AG10803 (cell line): ENCODE data around the gene KCNK10.
"Not testable (repeated sequence)": the region's sequence is repeated elsewhere in the genome, so short reads cannot be mapped to it uniquely, and the experiment has no call there.

Experiments
- DNase-seq: peaks from one replicate; pipeline ENCODE4 v3.0.0; 2010; ENCODE audit warnings: low read depth
- H3K4me3 ChIP-seq: 2 replicates; pipeline ENCODE4 v1.5.1; 2011; ENCODE audit warnings: mild to moderate bottlenecking, low read length, control low read depth
- TF ChIP-seq, protein P1 (sequence below): conservative IDR thresholded peaks from 2 replicates; pipeline ENCODE4 v1.5.1; 2011; ENCODE audit warnings: mild to moderate bottlenecking, low read length, control low read depth, inconsistent platforms

KCNK10 gene

DNA sequence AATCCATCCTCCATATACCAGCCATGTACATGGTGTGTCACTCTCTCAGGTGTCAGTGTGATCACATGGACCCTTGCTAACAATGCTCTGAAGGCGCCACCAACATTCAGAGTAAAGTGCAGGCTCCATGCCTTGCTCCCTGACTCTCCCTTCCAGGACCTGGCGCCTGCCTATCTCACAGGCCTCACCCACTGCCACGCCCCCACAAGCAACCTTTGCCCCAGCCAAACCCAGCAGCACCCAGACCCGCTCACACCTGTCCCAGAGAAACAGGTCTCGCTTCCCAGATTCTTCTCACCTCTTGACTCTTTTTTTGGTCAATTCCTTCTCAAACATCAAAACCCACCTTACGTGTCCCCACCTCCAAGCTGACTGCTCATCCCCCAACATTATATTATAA lies 52.3 kb downstream of the KCNK10 start:
- DNase-seq, result no peak
- H3K4me3 ChIP-seq, result no peak overlapping the region
- TF ChIP-seq, protein P1, sequence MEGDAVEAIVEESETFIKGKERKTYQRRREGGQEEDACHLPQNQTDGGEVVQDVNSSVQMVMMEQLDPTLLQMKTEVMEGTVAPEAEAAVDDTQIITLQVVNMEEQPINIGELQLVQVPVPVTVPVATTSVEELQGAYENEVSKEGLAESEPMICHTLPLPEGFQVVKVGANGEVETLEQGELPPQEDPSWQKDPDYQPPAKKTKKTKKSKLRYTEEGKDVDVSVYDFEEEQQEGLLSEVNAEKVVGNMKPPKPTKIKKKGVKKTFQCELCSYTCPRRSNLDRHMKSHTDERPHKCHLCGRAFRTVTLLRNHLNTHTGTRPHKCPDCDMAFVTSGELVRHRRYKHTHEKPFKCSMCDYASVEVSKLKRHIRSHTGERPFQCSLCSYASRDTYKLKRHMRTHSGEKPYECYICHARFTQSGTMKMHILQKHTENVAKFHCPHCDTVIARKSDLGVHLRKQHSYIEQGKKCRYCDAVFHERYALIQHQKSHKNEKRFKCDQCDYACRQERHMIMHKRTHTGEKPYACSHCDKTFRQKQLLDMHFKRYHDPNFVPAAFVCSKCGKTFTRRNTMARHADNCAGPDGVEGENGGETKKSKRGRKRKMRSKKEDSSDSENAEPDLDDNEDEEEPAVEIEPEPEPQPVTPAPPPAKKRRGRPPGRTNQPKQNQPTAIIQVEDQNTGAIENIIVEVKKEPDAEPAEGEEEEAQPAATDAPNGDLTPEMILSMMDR, result no peak

DNA sequence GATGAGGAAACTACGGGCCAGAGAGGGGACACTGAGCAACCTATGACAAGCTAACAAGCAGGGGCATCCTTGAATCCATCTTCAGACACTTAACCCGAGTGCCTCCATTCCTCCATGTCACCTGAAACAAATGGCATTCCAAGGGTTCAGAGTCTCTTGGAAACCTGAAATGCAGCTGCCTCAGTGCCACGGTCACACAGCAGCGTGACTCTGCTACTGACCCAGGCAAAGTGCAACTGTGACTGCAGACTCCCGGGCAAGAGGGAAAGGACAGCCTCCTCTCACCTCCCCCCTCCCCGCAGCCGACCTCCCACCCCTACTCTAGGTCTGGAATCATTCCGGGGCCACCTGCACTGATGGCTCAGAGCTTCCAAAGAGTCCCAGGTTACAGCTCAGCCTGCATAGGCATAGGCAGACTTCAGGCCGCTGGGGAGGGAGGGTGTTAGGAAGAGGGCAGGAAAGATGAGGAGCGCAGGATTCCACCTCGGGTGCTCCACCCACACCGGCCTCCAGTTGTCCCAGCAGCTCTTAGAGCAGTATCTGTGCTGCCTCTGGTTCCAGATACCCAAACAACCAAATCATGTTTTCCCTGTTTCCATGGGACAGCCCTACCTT lies 53.2 kb downstream of the KCNK10 start:
- DNase-seq, result no peak
- TF ChIP-seq, protein P1, result no peak
- H3K4me3 ChIP-seq, result no peak overlapping the region

DNA sequence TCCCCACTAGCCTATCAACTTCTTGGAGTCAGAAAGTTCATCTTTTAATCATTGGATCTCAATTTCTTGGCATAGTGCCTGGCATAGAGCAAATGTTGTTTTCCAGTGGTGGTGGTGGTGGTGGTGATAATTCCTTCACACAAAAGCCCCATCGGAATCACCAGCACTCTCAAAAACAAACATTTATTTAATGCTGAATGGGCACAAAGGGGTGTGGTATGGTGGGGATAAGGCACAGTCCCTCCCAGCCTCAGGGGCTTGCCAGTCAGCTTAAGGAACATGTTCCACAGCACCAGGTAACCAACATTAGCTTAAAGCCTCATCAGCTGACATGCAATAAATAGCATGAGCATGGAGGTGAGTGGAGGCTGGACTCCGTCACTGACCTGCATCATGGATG lies 56.6 kb downstream of the KCNK10 start:
- H3K4me3 ChIP-seq, result no peak overlapping the region
- no peak for DNase-seq
- TF ChIP-seq, protein P1, result no peak

DNA sequence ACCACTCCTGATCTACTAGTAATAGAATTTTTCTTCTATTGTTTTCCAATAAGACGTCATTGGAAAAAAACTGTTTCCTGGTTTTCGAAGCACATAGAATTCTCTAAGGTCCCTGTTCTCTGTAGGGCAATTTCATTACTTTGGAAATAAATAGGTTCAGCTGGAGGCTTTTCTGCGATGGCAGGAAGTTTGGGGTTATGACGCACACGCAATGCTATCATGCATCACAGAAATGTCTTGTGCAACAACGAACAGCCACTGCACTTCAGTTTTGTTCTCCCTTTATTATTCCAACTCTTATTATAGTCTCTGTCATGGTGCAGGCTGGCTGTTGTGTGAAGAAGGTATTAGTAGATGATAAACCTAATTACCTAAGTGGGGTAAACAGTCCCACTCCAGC lies 59.0 kb downstream of the KCNK10 start:
- no peak overlapping the region for H3K4me3 ChIP-seq
- TF ChIP-seq, protein P1, result no peak
- DNase-seq, result no peak

DNA sequence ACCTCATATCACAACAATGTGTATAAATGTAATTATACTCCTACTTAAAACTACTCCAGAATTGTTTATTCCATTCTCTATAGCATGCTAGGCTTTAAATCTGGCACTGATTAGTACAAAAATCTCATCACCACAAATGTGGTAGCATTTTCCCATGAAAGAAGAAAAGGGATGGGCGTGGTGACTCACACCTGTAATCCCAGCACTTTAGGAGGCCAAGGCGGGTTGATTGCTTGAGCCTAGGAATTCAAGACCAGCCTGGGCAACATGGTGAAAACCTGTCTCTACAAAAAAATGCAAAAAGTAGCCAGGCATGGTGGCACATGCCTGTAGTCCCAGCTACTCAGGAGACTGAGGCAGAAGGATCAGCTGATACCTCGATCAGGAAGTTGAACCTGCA lies 61.8 kb downstream of the KCNK10 start:
- DNase-seq, H3K4me3 ChIP-seq: not testable (repeated sequence)

DNA sequence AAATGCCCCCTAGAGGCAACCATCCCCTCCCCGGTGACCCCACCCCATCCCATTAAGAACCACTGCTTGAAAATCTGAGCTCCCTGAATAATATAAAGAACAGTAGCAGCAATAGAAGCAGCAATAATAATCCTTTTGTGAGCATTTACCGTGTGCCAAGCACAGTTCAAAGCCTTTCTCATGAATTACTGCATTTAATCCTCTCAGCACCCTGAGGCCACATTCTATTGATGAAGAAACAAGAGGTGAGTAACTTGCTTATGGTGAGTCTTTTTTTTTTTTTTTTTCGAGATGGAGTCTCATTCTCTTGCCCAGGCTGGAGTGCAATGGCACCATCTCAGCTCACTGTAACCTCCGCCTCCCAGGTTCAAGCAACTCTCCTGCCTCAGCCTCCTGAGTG lies 65.0 kb downstream of the KCNK10 start:
- DNase-seq, result no peak
- H3K4me3 ChIP-seq, result no peak overlapping the region
- TF ChIP-seq, protein P1, result no peak

DNA sequence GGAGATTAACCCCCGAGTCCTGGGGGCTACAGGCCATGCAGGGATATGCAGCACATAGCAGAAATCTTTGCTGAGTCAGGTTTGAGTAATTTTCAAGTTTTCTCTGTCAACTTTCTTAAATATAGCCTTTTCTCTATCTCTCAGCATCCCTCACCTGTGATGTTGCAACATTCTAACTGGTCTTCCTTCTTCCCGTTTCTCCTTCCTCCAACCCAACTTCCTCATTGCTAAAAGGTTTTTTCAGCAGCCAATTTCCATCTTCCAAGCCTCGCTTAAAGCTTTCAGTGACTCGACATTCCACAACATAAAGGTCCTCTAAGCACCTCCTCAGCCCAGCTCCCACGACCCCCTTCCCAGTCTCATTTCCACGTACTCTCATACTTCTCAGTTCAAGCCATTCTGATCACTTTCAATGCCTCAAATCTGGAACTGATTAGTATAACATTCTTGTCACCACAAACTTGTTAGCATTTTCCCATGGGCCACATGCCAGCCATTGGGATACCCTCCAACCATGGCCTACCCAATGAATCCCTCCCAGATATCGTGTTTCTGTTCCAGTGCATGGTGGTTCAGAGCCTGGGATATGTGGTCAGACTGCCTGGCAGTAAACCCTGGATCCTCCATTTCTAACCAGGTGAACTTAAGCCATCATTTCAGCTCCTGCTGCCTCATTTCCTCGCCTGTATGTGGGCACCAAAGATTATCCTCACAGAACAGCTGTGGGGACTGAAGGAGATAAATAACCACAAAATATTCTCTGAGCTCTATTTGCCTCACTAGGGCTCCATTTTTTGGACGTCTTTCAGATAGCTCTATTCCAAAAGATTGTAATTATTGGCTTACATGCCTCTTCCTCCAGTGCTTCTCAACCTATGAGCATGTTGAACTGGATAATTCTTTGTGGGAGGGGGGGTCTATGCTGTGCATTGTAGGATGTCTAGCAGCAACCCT lies 65.8 kb downstream of the KCNK10 start:
- no peak overlapping the region for H3K4me3 ChIP-seq
- peak; percentile 3 for DNase-seq
- TF ChIP-seq, protein P1, result no peak
